Liver (tissue), 2 donors: ENCODE data around the gene LIMA1.

Source experiments
- CTCF ChIP-seq: fragments of 150-350 bp; IDR thresholded peaks from 2 replicates; pipeline ENCODE4 v1.5.1; 2017; ENCODE audit warnings: improper control_type of control experiment, low read depth, low read length; ENCODE audit not compliant: missing input control
- FOXA1 ChIP-seq: IDR thresholded peaks from 2 replicates; pipeline ENCODE4 v1.6.1; 2016; ENCODE audit warnings: antibody characterized with exemption
- donor health status: healthy.

- no peak for TF ChIP-seq CTCF
- TF ChIP-seq FOXA1 = no peak
These were observed 134.0 kb downstream of the LIMA1 start for GRCh38 chr12:50149311-50149710.
